H1 (cell line): ENCODE measurements around the gene GIPC2. TPM values are rescaled to one million over a fixed set of nuclear protein-coding genes. Genes with fewer than 3 reads are reported as not detected.

Experiments
- KDM1A ChIP-seq: fragments of 200-600, 300-600 bp; sonication (generic); IDR thresholded peaks from 2 replicates; pipeline ENCODE4 v1.7.1; 2016; ENCODE audit warnings: mild to moderate bottlenecking, low read length, borderline replicate concordance
- MAFK ChIP-seq: IDR thresholded peaks from 2 replicates; pipeline ENCODE4 v1.6.1; 2012; ENCODE audit warnings: low read depth, mild to moderate bottlenecking, improper control_type of control experiment, low read length
- RNF2 ChIP-seq: fragments of 200-900, 300-1000 bp; sonication (generic); IDR thresholded peaks from 2 replicates; pipeline ENCODE4 v1.7.1; 2016; ENCODE audit warnings: borderline replicate concordance, low read depth, mild to moderate bottlenecking, antibody characterized with exemption, low read length; ENCODE audit not compliant: poor library complexity, severe bottlenecking; ENCODE audit errors: missing control alignments
- SIN3A ChIP-seq, 2 experiments: IDR thresholded peaks in 1 of 2; conservative IDR thresholded peaks in 1 of 2; 2 replicates each; pipeline ENCODE4 v1.6.1; 2011 to 2012; ENCODE audit warnings: low read length in 2 of 2, improper control_type of control experiment in 1 of 2, low read depth in 1 of 2, mild to moderate bottlenecking in 1 of 2
- polyA plus RNA-seq, 7 experiments: library from polyadenylated mRNA; depleted of rRNA in 3 of 7; stranded (reverse) in 5 of 7; unstranded in 2 of 7; fragments of >200 nt in 5 of 7; fragments of 200-250 nt in 2 of 7; gene quantifications; 1 replicate in 5 of 7; 2 replicates in 1 of 7; 4 replicates in 1 of 7; pipeline versions ENCODE4 v1.2.1 to v1.2.3, GENCODE V29; 2011 to 2013; ENCODE audit warnings: missing spikeins in 2 of 7, mixed read lengths in 2 of 7
- total RNA-seq: library from RNA; stranded (reverse); fragmentation: NEBNext Ultra II Directional; extraction: Animal tissue kit (Norgen Biotek cat#: 25700); gene quantifications from 2 replicates; pipeline ENCODE4 v1.2.1, GENCODE V29; 2021
- TF ChIP-seq, protein P1 (sequence below): IDR thresholded peaks from 2 replicates; pipeline ENCODE4 v1.6.1; 2011; ENCODE audit warnings: low read depth, mild to moderate bottlenecking, low read length; ENCODE audit not compliant: insufficient read depth

The GIPC2 gene
- total and polyA plus RNA-seq, 2 of the 8 experiments (the other 6 are each of a cell fraction or from before 2014, with no cell fraction given) = 0.29 to 0.69 TPM

GRCh38 chr1:78078358-78078757, 32.6 kb downstream of the GIPC2 start (continued):
- TF ChIP-seq SIN3A (conservative IDR thresholded peaks at IDR 0.05 in 1 of 2, IDR thresholded peaks at IDR 0.05 in 1 of 2; ENCODE audit: low read depth in 1 of 2, low read length in 2 of 2) (no peak), MAFK (no peak), RNF2 (no peak), KDM1A (no peak)
- TF ChIP-seq, protein P1, sequence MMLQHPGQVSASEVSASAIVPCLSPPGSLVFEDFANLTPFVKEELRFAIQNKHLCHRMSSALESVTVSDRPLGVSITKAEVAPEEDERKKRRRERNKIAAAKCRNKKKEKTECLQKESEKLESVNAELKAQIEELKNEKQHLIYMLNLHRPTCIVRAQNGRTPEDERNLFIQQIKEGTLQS = no peak
- TF ChIP-seq, all 59 proteins: peak for 0
